HG02884 (cell line): ENCODE results near the gene ENSA.
"Not testable (repeated sequence)": the region's sequence is repeated elsewhere in the genome, so short reads cannot be mapped to it uniquely, and the experiment has no call there.

Experiments used
- ATAC-seq: cut with Tn5 transposase; IDR thresholded peaks from one replicate; pipeline ENCODE4 v1.9.1; 2021; ENCODE audit warnings: mild to moderate bottlenecking, moderate library complexity; ENCODE audit not compliant: unreplicated experiment

Gene ENSA

DNA sequence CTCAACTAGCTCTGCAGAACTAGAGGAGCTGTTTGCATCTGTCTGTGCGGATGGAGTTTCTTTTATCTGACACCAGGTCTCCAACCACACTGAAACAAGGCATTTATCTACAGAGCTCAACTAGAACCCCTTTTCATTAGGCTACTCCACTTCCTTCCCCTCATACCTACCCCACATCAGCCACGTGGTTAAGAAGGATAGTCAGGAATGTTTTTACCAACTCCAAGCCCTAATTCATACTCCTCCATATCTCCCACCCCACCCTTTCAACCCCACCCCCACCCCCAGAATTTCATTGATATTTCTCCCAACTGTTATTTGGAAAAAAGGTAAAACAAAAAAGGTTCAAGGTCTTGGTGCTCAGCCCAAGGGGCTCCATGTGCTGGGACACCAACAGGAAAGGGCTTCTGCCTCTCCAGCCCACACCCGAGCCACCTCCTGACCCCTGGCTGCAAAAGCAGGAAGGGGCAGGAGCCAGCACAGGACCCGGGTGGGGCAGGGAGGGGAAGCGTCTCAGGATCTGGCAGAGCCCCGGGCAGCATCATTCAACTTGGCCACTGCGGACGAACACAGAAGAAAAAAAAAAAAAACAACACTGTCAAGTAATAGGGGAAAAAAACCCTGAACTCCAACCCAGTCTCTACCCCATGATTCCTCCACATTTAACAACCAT is 7.0 kb downstream of the ENSA start:
- ATAC-seq: no peak

GRCh38 chr1:150621497-150622302 is 7.7 kb downstream of the ENSA start:
- ATAC-seq: no peak

DNA sequence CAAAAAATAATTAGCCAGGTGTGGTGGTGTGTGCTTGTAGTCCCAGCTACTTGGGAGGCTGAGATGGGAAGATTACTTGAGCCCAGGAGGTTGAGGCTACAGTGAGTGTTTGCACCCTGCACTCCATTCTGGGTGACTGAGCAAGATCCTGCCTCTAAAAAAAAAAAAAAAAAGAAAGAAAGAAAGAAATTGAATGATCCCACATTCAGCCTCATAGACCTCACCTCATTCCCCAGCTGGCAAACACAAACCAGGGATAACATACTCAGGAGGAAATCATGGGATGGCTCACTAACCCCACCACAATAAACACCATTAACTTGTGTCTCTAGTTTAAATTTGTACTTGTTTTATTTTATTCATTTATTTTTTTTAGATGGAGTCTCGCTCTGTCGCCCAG is 8.5 kb downstream of the ENSA start:
- no peak for ATAC-seq

DNA sequence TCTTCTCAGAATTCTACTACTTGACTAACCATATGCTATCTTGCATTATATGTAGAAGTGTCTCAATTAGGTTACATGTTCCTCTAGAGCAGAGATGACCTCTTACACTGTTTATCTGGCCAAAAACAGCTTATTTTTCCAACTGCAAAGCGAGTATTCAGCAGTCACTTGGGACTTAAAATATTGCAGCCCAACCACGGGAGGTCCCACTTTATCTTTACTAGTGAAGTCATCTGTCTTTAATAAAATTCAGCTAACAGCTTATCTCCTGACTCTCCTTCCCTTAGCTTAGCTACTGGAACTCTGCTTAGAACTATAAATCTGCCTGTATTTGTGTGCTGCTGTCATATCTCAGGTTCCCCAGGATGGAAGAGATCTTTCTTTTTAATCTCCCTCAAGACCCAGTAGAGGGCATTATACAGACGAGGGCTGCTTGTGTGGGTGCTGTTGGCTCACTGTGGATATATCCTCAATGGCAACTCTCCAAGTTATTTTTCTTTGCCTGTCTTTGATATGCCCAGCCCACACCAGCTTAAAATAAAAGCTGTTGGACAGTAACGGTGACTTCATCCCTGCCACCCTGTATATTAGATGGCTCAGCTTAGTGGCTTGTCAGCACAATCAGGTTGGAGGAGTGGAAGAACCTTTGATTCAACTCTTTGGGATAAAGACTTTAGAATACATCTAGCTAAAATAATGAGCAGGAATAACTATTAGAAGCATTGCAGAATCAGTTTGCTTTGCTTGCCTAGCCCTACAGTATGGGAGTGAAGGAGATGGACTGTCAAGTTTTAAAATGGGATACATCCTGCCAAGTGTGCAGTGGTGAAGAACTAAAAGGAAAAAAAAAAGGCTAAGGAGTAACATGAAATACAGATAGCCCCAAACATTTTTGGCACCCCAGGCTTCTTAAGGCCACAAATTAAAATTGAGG is 9.6 kb downstream of the ENSA start:
- no peak for ATAC-seq

DNA sequence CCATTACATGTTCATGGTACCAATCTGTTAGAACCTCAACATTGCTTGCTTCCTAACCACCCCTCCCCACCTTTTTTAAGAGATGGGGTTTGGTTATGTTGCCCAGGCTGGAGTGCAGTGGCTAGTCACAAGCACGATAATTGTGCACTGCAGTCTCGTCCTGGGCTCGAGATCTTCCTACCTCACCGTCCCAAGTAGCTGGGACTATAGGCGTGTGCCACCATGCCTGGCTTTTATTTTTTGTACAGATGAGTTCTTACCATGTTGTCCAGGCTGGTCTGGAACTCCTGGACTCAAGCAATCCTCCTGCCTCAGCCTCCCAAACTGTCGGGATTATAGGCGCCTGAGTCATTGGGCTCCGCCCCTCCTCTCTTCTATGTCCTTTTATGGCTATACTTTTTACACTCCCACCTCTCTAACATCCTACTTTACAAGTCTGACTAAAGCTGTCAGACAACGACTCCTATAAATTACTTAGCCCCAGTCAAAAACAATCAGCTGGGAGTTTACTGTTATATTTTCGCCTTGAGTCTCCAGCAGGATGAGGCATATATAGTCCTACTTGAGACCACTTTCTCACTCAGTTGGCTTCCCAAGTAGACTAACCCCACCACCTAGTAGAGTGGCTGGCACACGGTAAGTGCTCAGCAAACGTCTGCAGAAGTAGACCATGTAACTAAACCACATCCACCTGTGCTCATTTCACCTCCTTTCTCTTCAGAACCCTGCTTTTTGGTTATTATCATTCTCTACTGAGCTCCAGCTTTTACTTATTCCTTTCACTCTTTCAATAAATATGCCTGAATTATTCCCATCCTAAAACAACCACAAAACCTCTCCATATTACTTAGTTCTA is 13.8 kb downstream of the ENSA start:
- no peak for ATAC-seq

DNA sequence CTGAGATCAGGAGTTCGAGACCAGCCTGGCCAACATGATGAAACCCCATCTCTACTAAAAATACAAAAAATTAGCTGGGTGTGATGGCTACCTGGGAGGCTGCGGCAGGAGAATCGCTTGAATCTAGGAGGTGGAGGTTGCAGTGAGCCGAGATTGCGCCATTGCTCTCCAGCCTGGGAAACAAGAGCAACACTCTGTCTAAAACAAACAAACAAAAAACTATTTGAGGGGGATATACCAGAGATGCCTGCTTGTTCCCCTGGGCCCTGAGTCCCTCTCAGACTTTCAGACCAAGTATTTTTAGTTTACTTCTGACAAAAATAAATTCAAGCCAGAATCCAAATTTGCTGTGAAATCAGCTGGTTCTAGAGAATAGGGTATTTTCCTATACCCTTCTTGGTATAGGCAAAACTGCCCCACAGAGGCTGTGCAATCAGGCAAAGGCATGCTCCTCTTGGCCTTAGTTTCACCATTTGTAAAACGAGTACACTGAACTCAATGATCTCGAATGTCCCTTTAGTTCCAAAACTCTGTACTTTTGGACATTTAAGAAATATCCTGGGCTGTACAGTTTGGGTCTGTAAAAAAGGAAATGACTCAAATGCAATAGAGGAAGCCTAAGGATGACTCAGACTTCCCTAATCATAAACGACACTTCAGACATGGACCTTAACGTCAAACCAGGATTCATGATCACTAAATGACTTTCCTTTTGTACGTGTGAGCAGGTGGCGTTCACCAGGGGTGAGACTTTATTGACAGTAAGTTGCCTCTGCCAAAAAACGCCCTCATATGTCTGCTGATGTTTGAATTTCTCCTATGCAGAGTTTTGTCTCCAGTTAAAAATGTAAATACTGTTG is 16.1 kb downstream of the ENSA start:
- no peak for ATAC-seq

GRCh38 chr1:150612014-150612345 is 17.4 kb downstream of the ENSA start:
- no peak for ATAC-seq

- ATAC-seq: no peak
Observed at GRCh38 chr1:150610576-150610975, 18.8 kb downstream of the ENSA start.

DNA sequence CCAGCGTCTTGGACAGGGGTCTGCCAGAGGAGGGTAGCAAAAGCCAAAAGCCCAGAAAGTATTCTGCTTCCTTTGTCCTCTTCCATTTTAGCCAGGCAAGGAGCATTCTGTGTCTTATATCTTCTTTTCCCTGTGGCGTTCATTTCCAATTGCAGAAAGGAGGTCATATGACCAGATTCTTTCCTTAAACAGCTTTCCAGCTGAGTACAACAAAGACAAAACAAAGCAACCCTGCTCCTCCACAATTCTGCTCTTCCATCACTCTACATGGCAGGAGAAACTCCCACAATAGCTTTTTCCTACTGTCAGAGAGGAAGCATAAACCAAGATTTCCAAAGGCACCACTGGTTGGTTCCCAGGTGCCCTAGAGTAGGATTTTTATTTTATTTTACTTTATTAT is 19.7 kb downstream of the ENSA start:
- no peak for ATAC-seq

DNA sequence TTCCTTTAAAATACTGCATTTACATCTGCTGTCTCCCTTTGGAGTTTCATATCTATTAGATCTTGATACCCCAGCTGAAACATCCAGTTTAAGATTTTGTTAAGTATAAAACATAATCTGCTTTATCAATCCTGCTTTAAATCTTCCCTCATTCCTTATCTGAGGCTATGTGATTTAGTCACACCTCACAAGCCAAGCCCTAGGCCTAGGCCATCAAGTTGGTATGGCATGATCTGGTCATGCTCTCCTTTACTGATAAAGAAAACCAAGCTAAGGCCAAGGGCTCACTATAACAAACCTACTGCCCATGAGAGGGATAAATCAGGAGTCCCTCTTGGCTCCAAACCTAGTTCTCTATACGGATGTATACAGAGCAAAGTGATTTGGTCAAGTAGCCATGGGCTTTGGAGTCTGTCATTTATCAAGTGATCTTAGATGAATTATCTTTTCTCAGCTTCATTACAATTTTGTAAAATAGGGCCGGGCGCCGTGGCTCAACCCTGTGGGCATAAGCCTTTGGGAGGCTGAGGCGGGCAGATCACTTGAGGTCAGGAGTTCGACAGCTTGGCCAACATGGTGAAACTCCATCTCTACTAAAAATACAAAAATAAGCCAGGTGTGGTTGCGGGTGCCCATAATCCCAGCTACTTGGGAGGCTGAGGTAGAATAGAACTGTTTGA is 22.8 kb downstream of the ENSA start:
- ATAC-seq: no peak

DNA sequence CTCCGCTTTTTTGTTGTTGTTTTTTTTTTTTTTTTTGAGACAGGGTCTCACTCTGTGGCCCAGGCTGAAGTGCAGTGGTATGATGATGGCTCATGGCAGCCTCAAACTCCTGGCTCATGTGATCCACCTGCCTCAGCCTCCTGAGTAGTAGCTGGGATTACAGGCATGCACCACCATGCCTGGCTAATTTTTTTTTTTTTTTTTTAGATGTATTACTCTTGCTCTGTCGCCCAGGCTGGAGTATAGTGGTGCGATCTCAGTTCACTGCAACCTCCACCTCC is 24.0 kb downstream of the ENSA start:
- not testable (repeated sequence) for ATAC-seq

DNA sequence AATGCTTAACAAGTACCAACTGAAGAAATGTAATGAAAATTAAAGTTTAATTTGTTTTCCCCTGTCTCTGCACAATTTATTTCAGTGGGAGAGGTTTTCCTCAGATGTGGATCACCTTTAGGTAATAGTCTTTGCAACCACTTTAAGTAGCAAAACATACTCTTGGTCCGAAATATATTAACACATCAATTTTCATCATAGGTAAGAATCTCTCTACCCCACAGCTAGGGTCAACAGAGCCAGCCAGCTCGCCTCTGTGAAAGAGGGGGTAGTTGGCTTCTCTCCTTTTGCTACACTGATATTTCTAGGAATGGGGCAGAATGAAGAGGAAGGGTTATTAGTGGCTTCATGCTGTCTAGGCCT is 25.2 kb downstream of the ENSA start:
- ATAC-seq: no peak

- no peak for ATAC-seq
Observed at GRCh38 chr1:150603711-150604110, 25.7 kb downstream of the ENSA start.

DNA sequence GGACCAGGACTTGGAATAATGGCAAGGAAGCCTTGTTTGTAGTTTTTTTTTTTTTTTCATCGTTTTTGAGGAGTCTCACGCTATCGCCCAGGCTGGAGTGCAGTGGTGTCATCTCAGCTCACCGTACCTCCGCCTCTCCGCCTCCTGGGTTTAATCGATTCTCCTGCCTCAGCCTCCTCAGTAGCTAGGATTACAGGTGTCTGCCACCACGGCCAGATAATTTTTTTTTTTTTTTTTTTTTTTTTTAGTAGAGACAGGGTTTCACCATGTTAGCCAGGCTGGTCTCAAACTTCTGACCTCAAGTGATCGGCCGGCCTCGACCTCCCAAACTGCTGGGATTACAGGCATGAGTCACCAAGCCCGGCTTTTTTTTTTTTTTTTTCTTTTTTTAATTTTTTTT is 27.0 kb downstream of the ENSA start:
- ATAC-seq: not testable (repeated sequence)

DNA sequence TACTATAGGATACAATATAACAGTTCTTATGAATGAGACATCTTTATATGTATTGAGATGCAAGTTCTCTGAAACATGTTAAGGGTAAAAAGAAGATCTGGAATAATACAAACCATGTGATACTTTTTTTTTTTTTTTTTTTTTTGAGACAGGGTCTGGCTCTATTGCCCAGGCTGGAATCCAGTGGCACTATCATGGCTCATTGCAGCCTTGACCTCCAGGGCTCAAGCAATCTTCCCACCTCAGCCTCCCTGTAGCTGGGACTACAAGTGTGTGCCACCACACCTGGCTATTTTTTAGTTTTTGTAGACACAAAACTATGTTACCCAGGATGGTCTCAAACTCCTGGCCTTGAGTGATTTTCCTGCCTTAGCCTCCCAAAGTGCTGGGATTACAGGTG is 27.9 kb downstream of the ENSA start:
- no peak for ATAC-seq

GRCh38 chr1:150598346-150598745 is 31.1 kb downstream of the ENSA start:
- not testable (repeated sequence) for ATAC-seq

DNA sequence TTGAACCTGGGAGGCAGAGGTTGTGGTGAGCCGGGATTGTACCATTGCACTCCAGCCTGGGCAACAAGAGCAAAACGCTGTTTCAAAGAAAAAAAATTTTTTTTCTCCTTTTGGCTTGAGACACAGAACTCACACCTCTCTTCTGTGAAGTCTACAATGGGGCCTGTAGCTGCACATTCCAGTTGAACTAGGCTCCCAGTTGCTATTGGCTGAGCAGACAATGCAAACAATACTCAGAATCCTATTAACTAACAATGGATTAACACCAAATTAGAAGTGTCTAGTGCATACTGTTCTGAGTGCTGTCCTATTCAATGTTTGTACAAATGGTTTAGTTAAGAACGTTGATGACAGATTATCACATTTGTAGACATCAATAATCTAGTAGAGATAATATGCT is 32.4 kb downstream of the ENSA start:
- ATAC-seq: no peak

- ATAC-seq: no peak
Observed at GRCh38 chr1:150596095-150596892, 33.1 kb downstream of the ENSA start.

DNA sequence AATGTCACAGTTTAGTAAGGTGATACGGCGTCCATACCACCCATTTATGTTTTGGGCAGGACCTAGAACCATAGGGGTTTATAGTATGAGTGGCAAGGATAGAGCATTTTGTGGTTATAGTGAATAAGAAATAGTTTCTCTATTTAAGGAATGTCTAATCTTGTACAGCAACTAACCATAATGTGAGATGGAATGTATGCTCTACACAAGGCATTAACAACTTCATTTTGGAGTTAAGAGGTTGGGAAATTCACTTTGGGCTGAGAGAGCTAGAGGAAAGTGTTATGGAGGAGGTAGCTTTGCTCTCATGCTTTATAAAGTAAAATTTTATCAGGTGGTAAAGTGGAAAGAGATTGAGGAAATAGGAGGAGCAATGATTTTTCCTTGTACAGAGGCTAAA is 47.0 kb downstream of the ENSA start:
- no peak for ATAC-seq
